ENCODE results near the gene SAMD3. TPM values are rescaled to one million over a fixed set of nuclear protein-coding genes. Genes with fewer than 3 reads are reported as not detected.

SAMD3 gene
- total and polyA plus RNA-seq, 2 of the 8 experiments (the other 6 are each of a cell fraction or from before 2014, with no cell fraction given): 1.8 to 1.9 TPM

GRCh38 chr6:130140084-130140483, 82.7 kb downstream of the SAMD3 start:
- no peak overlapping the region for H4K8ac ChIP-seq (ENCODE audit: extremely low read depth, insufficient read depth, low read length)
- no peak overlapping the region for H3K4me2 ChIP-seq (ENCODE audit: insufficient read depth in 1 of 2, low read depth in 2 of 2, low read length in 2 of 2)
- DNase-seq (ENCODE audit: low read depth in 1 of 2, low spot score in 2 of 2): no peak
- no peaks in the 10 kb centered on the region for H3K9me3 ChIP-seq (ENCODE audit: insufficient read depth in 2 of 2, low read depth in 1 of 2, low read length in 1 of 2)
- H2BK15ac ChIP-seq (ENCODE audit: low read length): no peak overlapping the region
- no peak overlapping the region for H2AK5ac ChIP-seq (ENCODE audit: low read depth, low read length)
- ChIA-PET CTCF (ENCODE audit: partially characterized antibody) (no interaction called here), POLR2A (ENCODE audit: partially characterized antibody) (no interaction called here)
- H2BK12ac ChIP-seq (ENCODE audit: low read depth, low read length): no peak overlapping the region
- no peak overlapping the region for H3K4ac ChIP-seq (replicated peaks; ENCODE audit: insufficient read length, low read depth, low read length)
- WGBS, 2 experiments (ENCODE audit: extremely low coverage in 1 of 2, insufficient coverage in 1 of 2, insufficient read length in 1 of 2, insufficient replicate concordance in 2 of 2, low coverage in 1 of 2, low lambda C conversion rate in 2 of 2, missing lambda C conversion rate in 1 of 2): 91% methylated on average over 2 of the region's 2 CpGs; no CpG with 5 or more reads in 1 of the 2 experiments
- no peak overlapping the region for H3K23ac ChIP-seq (ENCODE audit: insufficient read length)
- H3K4me3 ChIP-seq (ENCODE audit: extremely low read depth in 1 of 4, insufficient read depth in 2 of 4, low read depth in 3 of 4, low read length in 4 of 4): no peak overlapping the region
- no peak overlapping the region for H4K91ac ChIP-seq (replicated peaks; ENCODE audit: insufficient read length, low read length)
- H3K18ac ChIP-seq (ENCODE audit: extremely low read depth, low read length): no peak overlapping the region
- no peak overlapping the region for H3K56ac ChIP-seq (replicated peaks; ENCODE audit: insufficient read length, low read depth, low read length)
- no peak overlapping the region for H2BK120ac ChIP-seq (replicated peaks; ENCODE audit: low read depth, low read length)
- no peak overlapping the region for H2BK5ac ChIP-seq (ENCODE audit: low read depth, low read length)
- H3K23me2 ChIP-seq (ENCODE audit: low read depth, low read length): no peaks in the 10 kb centered on the region; the same call in 1 of the 2 replicates
- FAIRE-seq: no peak
- no peak for TF ChIP-seq EZH2 (IDR thresholded peaks at IDR 0.05; ENCODE audit: low read depth, low read length, severe bottlenecking)
- no peak for TF ChIP-seq RXRA (IDR thresholded peaks at IDR 0.05; ENCODE audit: insufficient read depth, low read depth, low read length)
- TF ChIP-seq ASH2L (IDR thresholded peaks at IDR 0.05; ENCODE audit: low read length): no peak
- TF ChIP-seq SAP30 (IDR thresholded peaks at IDR 0.05; ENCODE audit: insufficient read depth, insufficient replicate concordance, low read length): no peak
- TF ChIP-seq TBP (IDR thresholded peaks at IDR 0.05; ENCODE audit: low read depth, low read length): no peak
- TF ChIP-seq RBBP5 (IDR thresholded peaks at IDR 0.05; ENCODE audit: borderline replicate concordance, low read depth, low read length): no peak
- no peak for TF ChIP-seq CHD1 (IDR thresholded peaks at IDR 0.05; ENCODE audit: low read depth, low read length)
- no peak for TF ChIP-seq KDM4A (IDR thresholded peaks at IDR 0.05; ENCODE audit: low read depth, low read length, severe bottlenecking)
- TF ChIP-seq SRF (IDR thresholded peaks at IDR 0.05; ENCODE audit: low read depth, low read length): no peak
- no peak for TF ChIP-seq POLR2A (IDR thresholded peaks at IDR 0.05; ENCODE audit: control extremely low read depth in 1 of 2, low read depth in 2 of 2, low read length in 2 of 2)
- TF ChIP-seq EP300 (IDR thresholded peaks at IDR 0.05; ENCODE audit: borderline replicate concordance in 1 of 2, low read depth in 2 of 2, low read length in 2 of 2): no peak
- no peak for TF ChIP-seq PHF8 (conservative IDR thresholded peaks at IDR 0.05; ENCODE audit: low read depth, low read length)
- TF ChIP-seq CEBPB (IDR thresholded peaks at IDR 0.05; ENCODE audit: low read depth, low read length): no peak
- H2BK20ac ChIP-seq (ENCODE audit: low read length): no peak overlapping the region
- no peak overlapping the region for H3K14ac ChIP-seq (ENCODE audit: insufficient read length)
- peaks cover 0 to 2% (median 0%) of the 10 kb centered on the region in 4 experiments; a peak in 1 of 7 replicates for H3K4me1 ChIP-seq (replicated peaks in 1 of 4; ENCODE audit: control insufficient read depth in 3 of 4, insufficient read depth in 4 of 4, low read length in 3 of 4)
- H3K36me3 ChIP-seq (ENCODE audit: control insufficient read depth in 2 of 4, insufficient read depth in 4 of 4, low read length in 3 of 4): no peaks in the 10 kb centered on the region
- no peak overlapping the region for H4K5ac ChIP-seq (ENCODE audit: insufficient read length, low read depth, low read length)
- H3K27ac ChIP-seq (ENCODE audit: low read depth, low read length): no peak overlapping the region
- H3K79me1 ChIP-seq (ENCODE audit: low read depth, low read length): no peaks in the 10 kb centered on the region
- H2AFZ ChIP-seq (ENCODE audit: low read length): no peak overlapping the region
- H3K9ac ChIP-seq (replicated peaks in 1 of 4; ENCODE audit: extremely low read depth in 1 of 4, low read depth in 3 of 4, low read length in 3 of 4): no peak overlapping the region
- H3K27me3 ChIP-seq (replicated peaks in 1 of 4; ENCODE audit: control insufficient read depth in 3 of 4, extremely low read depth in 1 of 4, insufficient read depth in 3 of 4, low read length in 3 of 4): no peaks in the 10 kb centered on the region
- H3K79me2 ChIP-seq (ENCODE audit: control insufficient read depth in 1 of 2, insufficient read depth in 2 of 2, low read length in 2 of 2): no peaks in the 10 kb centered on the region
- H4K20me1 ChIP-seq (replicated peaks in 1 of 2; ENCODE audit: control insufficient read depth in 1 of 2, insufficient read depth in 2 of 2, low read length in 2 of 2): peaks cover 0 to 2% of the 10 kb centered on the region in 2 experiments

Measured in H1 (cell line).